HepG2 (cell line): ENCODE measurements around the gene POLG2. TPM values are rescaled to one million over a fixed set of nuclear protein-coding genes. Genes with fewer than 3 reads are reported as not detected.

Source experiments
- ATAC-seq: fragments of 200-7000 bp; cut with Tn5 transposase; 3 replicates; pipeline ENCODE4 v1.9.1; 2020; ENCODE audit warnings: mild to moderate bottlenecking, moderate library complexity
- BruUV-seq: library from RNA; stranded (reverse); fragments of 400-500 nt; replicated peaks from 2 replicates; lab custom pipeline; 2021; lab: Mats Ljungman, UMichigan
- CTCF ChIA-PET: fragments of 300-600 bp; formaldehyde crosslinking; extraction: SDS; loops from one replicate; lab custom pipeline; 2021; ENCODE audit warnings: low total read pairs, inconsistent platforms, low intra/inter-chr PET ratio; lab: Yijun Ruan, JAX
- POLR2A ChIA-PET: fragments of 350-600 bp; sonication (Branson Sonifier 250); formaldehyde crosslinking; loops from one replicate; lab custom pipeline; 2020; ENCODE audit warnings: antibody characterized with exemption, inconsistent platforms; lab: Yijun Ruan, JAX
- DNase-seq: peaks from one replicate; pipeline ENCODE4 v3.0.0-alpha.2; 2015; ENCODE audit warnings: low spot score
- FAIRE-seq: peaks from 3 replicates; lab custom pipeline; 2011; peaks lifted over from hg19 to GRCh38; lab: Jason Lieb, UNC
- H2AFZ ChIP-seq: one replicate; pipeline ENCODE4 v1.6.1; 2011; ENCODE audit warnings: low read length, inconsistent platforms
- H3K27ac ChIP-seq: fragments of 300-600 bp; 3 replicates; pipeline ENCODE4 v1.8.0; 2011; ENCODE audit warnings: mixed run types, mild to moderate bottlenecking, mixed read lengths, low read length, inconsistent platforms; ENCODE audit not compliant: insufficient read depth; ENCODE audit errors: extremely low read length
- H3K27me3 ChIP-seq, 2 experiments: fragments of 200-600 bp in 1 of 2; 2 replicates in 1 of 2; 3 replicates in 1 of 2; pipeline versions ENCODE4 v1.6.0 to v1.8.0; 2011; ENCODE audit warnings: low read length in 2 of 2, mild to moderate bottlenecking in 2 of 2, moderate library complexity in 2 of 2, inconsistent platforms in 1 of 2; ENCODE audit not compliant: insufficient read depth in 2 of 2, control insufficient read depth in 1 of 2
- H3K36me3 ChIP-seq, 2 experiments: fragments of 200-600 bp in 1 of 2; replicated peaks in 1 of 2; 2 replicates in 1 of 2; 3 replicates in 1 of 2; pipeline versions ENCODE4 v1.5.1 to v1.8.0; 2011; ENCODE audit warnings: low read length in 2 of 2, inconsistent platforms in 1 of 2; ENCODE audit not compliant: insufficient read depth in 2 of 2, control insufficient read depth in 1 of 2
- H3K4me1 ChIP-seq: 2 replicates; pipeline ENCODE4 v1.5.1; 2012; ENCODE audit warnings: low read length, inconsistent platforms; ENCODE audit not compliant: insufficient read depth
- H3K4me2 ChIP-seq: 2 replicates; pipeline ENCODE4 v1.6.0; 2011; ENCODE audit warnings: low read depth, low read length, inconsistent platforms
- H3K4me3 ChIP-seq, 3 experiments: fragments of 200-600 bp in 1 of 3; sonication (generic), shearing (Covaris generic) in 1 of 3; replicated peaks in 1 of 3; 2 replicates each; pipeline ENCODE4 v1.5.1; 2011 to 2016; ENCODE audit warnings: low read length in 3 of 3, inconsistent platforms in 2 of 3, low read depth in 2 of 3, mild to moderate bottlenecking in 2 of 3, control low read depth in 1 of 3, mixed read lengths in 1 of 3; ENCODE audit not compliant: insufficient read depth in 1 of 3
- H3K79me2 ChIP-seq: one replicate; pipeline ENCODE4 v1.6.1; 2011; ENCODE audit warnings: low read length, inconsistent platforms; ENCODE audit not compliant: insufficient read depth
- H3K9ac ChIP-seq: 2 replicates; pipeline ENCODE4 v1.6.0; 2011; ENCODE audit warnings: mild to moderate bottlenecking, low read depth, low read length, inconsistent platforms; ENCODE audit not compliant: insufficient read depth
- H3K9me3 ChIP-seq: 2 replicates; pipeline ENCODE4 v1.5.1; 2012; ENCODE audit warnings: mild to moderate bottlenecking, low read length
- H4K20me1 ChIP-seq: 2 replicates; pipeline ENCODE4 v1.6.0; 2011; ENCODE audit warnings: inconsistent platforms, mild to moderate bottlenecking, low read length, moderate library complexity; ENCODE audit not compliant: insufficient read depth
- BRD4 ChIP-seq: sonication (generic); formaldehyde crosslinking; IDR thresholded peaks from 2 replicates; pipeline ENCODE4 v1.4.0; 2020; ENCODE audit warnings: missing genetic modification reagents
- FOXO1 ChIP-seq: sonication (generic); formaldehyde crosslinking; IDR thresholded peaks from 2 replicates; pipeline ENCODE4 v1.4.0; 2020; ENCODE audit warnings: missing genetic modification reagents
- KMT2A ChIP-seq: sonication (generic); formaldehyde crosslinking; IDR thresholded peaks from 2 replicates; pipeline ENCODE4 v1.4.0; 2020; ENCODE audit warnings: missing genetic modification reagents
- PAF1 ChIP-seq: IDR thresholded peaks from 2 replicates; pipeline ENCODE4 v1.6.1; 2016; ENCODE audit warnings: missing genetic modification reagents, missing compliant biosample characterization
- SP4 ChIP-seq: sonication (generic); formaldehyde crosslinking; IDR thresholded peaks from 2 replicates; pipeline ENCODE4 v1.8.1; 2023; ENCODE audit warnings: mild to moderate bottlenecking, missing genetic modification reagents
- ZBTB33 ChIP-seq: sonication (generic); formaldehyde crosslinking; IDR thresholded peaks from 2 replicates; pipeline ENCODE4 v1.4.0; 2020; ENCODE audit warnings: missing genetic modification reagents
- ZBTB38 ChIP-seq: sonication (generic); formaldehyde crosslinking; IDR thresholded peaks from 2 replicates; pipeline ENCODE4 v1.5.1; 2020; ENCODE audit warnings: mild to moderate bottlenecking, missing genetic modification reagents
- ZBTB43 ChIP-seq: sonication (generic); formaldehyde crosslinking; conservative IDR thresholded peaks from 2 replicates; pipeline ENCODE4 v1.4.0; 2020; ENCODE audit warnings: missing genetic modification reagents
- ZEB1 ChIP-seq: IDR thresholded peaks from 2 replicates; pipeline ENCODE4 v1.6.1; 2012; ENCODE audit warnings: mild to moderate bottlenecking, low read depth, inconsistent platforms; ENCODE audit not compliant: insufficient replicate concordance
- ZIK1 ChIP-seq: sonication (generic); formaldehyde crosslinking; IDR thresholded peaks from 2 replicates; pipeline ENCODE4 v1.5.0; 2020; ENCODE audit warnings: mild to moderate bottlenecking, low read depth, missing genetic modification reagents, borderline replicate concordance
- ZNF225 ChIP-seq: sonication (generic); formaldehyde crosslinking; IDR thresholded peaks from 2 replicates; pipeline ENCODE4 v1.4.0; 2020; ENCODE audit warnings: mild to moderate bottlenecking, missing genetic modification reagents
- ZNF503 ChIP-seq: sonication (generic); formaldehyde crosslinking; IDR thresholded peaks from 2 replicates; pipeline ENCODE4 v1.4.0; 2020; ENCODE audit warnings: missing genetic modification reagents
- ZNF556 ChIP-seq: sonication (generic); formaldehyde crosslinking; IDR thresholded peaks from 2 replicates; pipeline ENCODE4 v1.4.0; 2020; ENCODE audit warnings: mild to moderate bottlenecking, missing genetic modification reagents, borderline replicate concordance
- ZNF557 ChIP-seq: sonication (generic); formaldehyde crosslinking; IDR thresholded peaks from 2 replicates; pipeline ENCODE4 v1.4.0; 2020; ENCODE audit warnings: missing genetic modification reagents
- ZNF580 ChIP-seq: IDR thresholded peaks from 2 replicates; pipeline ENCODE4 v1.6.1; 2016; ENCODE audit warnings: low read depth, borderline replicate concordance
- ZNF7 ChIP-seq: IDR thresholded peaks from 2 replicates; pipeline ENCODE4 v1.6.1; 2016; ENCODE audit warnings: missing biosample characterization, missing genetic modification reagents
- ZNF737 ChIP-seq: sonication (generic); formaldehyde crosslinking; IDR thresholded peaks from 2 replicates; pipeline ENCODE4 v1.5.0; 2020; ENCODE audit warnings: missing genetic modification reagents, mild to moderate bottlenecking, borderline replicate concordance
- ZSCAN21 ChIP-seq: sonication (generic); formaldehyde crosslinking; IDR thresholded peaks from 2 replicates; pipeline ENCODE4 v1.8.0; 2022; ENCODE audit warnings: mild to moderate bottlenecking, missing genetic modification reagents, moderate library complexity, borderline replicate concordance
- ZSCAN29 ChIP-seq: sonication (generic); formaldehyde crosslinking; conservative IDR thresholded peaks from 2 replicates; pipeline ENCODE4 v1.4.0; 2020; ENCODE audit warnings: mild to moderate bottlenecking, missing genetic modification reagents
- WGBS: methylation state at CpG from one replicate; pipeline ENCODE4 v1.1.6; 2017; ENCODE audit warnings: low lambda C conversion rate; 5-methylcytosine and 5-hydroxymethylcytosine counted together
- in situ Hi-C: cut with HindIII; loops from 2 replicates; pipeline ENCODE4 v1.10.0; 2017; ENCODE audit warnings: low pct_unique_long_range_greater_than_20kb; ENCODE audit not compliant: extremely low pct_ligation_motif_present
- intact Hi-C: fragments of 100-400 bp; cut with micrococcal nuclease; formaldehyde crosslinking; loops from one replicate; pipeline ENCODE4 v1.10.0; 2022; ENCODE audit not compliant: unreplicated experiment
- polyA plus RNA-seq, 8 experiments: library from polyadenylated mRNA; depleted of rRNA in 3 of 8; stranded (reverse) in 7 of 8; unstranded in 1 of 8; fragments of >200 nt; fragmentation: Illumina TruSeq in 4 of 8; extraction: Trizol in 4 of 8; gene quantifications; 2 replicates each; pipeline versions ENCODE4 v1.2.1 to v1.2.3, GENCODE V29; 2011 to 2016; ENCODE audit warnings: low read depth in 4 of 8, missing spikeins in 1 of 8, mixed read lengths in 1 of 8; ENCODE audit not compliant: insufficient read depth in 1 of 8
- total RNA-seq, 5 experiments: library from RNA; depleted of rRNA; stranded (reverse); fragments of >200 nt; fragmentation: Illumina TruSeq; extraction: Trizol; gene quantifications; 2 replicates each; pipeline ENCODE4 v1.2.3, GENCODE V29; 2016; ENCODE audit warnings: low read depth in 1 of 5

The POLG2 gene
- total and polyA plus RNA-seq, 2 of the 13 experiments (the other 11 are each of a cell fraction or from before 2014, with no cell fraction given): 21.1 to 25.5 TPM

- no peak for TF ChIP-seq ZNF503 (CRISPR knock-in tag)
Measured at GRCh38 chr17:64508683-64509082, 11.8 kb upstream of the POLG2 start (continued).

GRCh38 chr17:64507413-64507782, 10.5 kb upstream of the POLG2 start:
- no peak overlapping the region for H2AFZ ChIP-seq
- H3K4me2 ChIP-seq: peak overlapping the region; percentile 81
- peak overlapping the region; percentile 94 to 100 (median 99) for H3K4me3 ChIP-seq
- peaks cover 45% of the 10 kb centered on the region for H4K20me1 ChIP-seq
- peaks cover 37% of the 10 kb centered on the region for H3K4me1 ChIP-seq
- peaks cover 16 to 53% of the 10 kb centered on the region in 2 experiments for H3K36me3 ChIP-seq
- 2% methylated on average over 11 of the region's 13 CpGs for WGBS
- CTCF ChIA-PET: no interaction called here
- BruUV-seq: no TSS peak
- H3K9me3 ChIP-seq: no peaks in the 10 kb centered on the region
- POLR2A ChIA-PET: interaction anchor here (0.9 to 4.1 kb wide), 20 partner anchors 9 to 734 kb away, joined by 3 to 202 read pairs (median 5); partner anchors contain the start of genes CCDC47, DDX42, POLG2 and SMURF2
- DNase-seq (peak; percentile 76), FAIRE-seq (peak; percentile 44), ATAC-seq (peak; percentile 49)
- peak overlapping the region; percentile 99 for H3K27ac ChIP-seq
- H3K79me2 ChIP-seq: peaks cover 68% of the 10 kb centered on the region
- intact Hi-C loops: loop anchor here (5.0 kb wide), 1 partner anchor 155 kb away; the partner anchor contains the start of gene SMURF2
- in situ Hi-C loops: loop anchor here (10.0 kb wide), 1 partner anchor 663 kb away; the partner anchor contains the start of gene SMARCD2
- H3K27me3 ChIP-seq: peaks cover 0 to 3% of the 10 kb centered on the region in 2 experiments; a peak in 1 of 5 replicates
- peak overlapping the region; percentile 100 for H3K9ac ChIP-seq
- TF ChIP-seq SP4: no peak
- TF ChIP-seq ZNF737 (CRISPR knock-in tag): peak; percentile 29; the same call in 1 of the 2 replicates
- TF ChIP-seq PAF1: 0 out of 2 replicates have a peak, but pooled peaks have one; percentile 17
- TF ChIP-seq KMT2A (CRISPR knock-in tag): no peak
- no peak for TF ChIP-seq ZBTB43 (CRISPR knock-in tag)
- TF ChIP-seq ZBTB33 (CRISPR knock-in tag): no peak
- TF ChIP-seq ZNF556 (CRISPR knock-in tag): no peak
- TF ChIP-seq FOXO1 (CRISPR knock-in tag): no peak
- TF ChIP-seq ZNF7 (CRISPR knock-in tag): no peak
- TF ChIP-seq ZIK1 (CRISPR knock-in tag): no peak
- no peak for TF ChIP-seq ZNF557 (CRISPR knock-in tag)
- no peak for TF ChIP-seq ZNF580
- TF ChIP-seq BRD4 (CRISPR knock-in tag): no peak
- no peak for TF ChIP-seq ZSCAN29 (CRISPR knock-in tag)
- TF ChIP-seq ZBTB38: no peak
- TF ChIP-seq ZSCAN21: no peak
- TF ChIP-seq ZNF225 (CRISPR knock-in tag): no peak; the same call in 1 of the 2 replicates
- TF ChIP-seq ZEB1: no peak
